Keratinocyte (primary cell): Measurements from ENCODE around the gene IL3. TPM values are rescaled to one million over a fixed set of nuclear protein-coding genes. Genes with fewer than 3 reads are reported as not detected.

Experiments used
- DNase-seq: peaks from one replicate; pipeline ENCODE4 v3.0.0-alpha.2; 2011; ENCODE audit warnings: low read depth, missing footprints, low spot score
- FAIRE-seq: peaks from 2 replicates; lab custom pipeline; 2011; peaks lifted over from hg19 to GRCh38; lab: Jason Lieb, UNC
- H2AFZ ChIP-seq: 2 replicates; pipeline ENCODE4 v1.6.0; 2012; ENCODE audit warnings: low read length, control low read depth, inconsistent platforms; ENCODE audit not compliant: control insufficient read depth
- H3K27ac ChIP-seq: 2 replicates; pipeline ENCODE4 v1.5.1; 2011; ENCODE audit warnings: low read length; ENCODE audit not compliant: control insufficient read depth, insufficient read depth
- H3K27me3 ChIP-seq: 3 replicates; pipeline ENCODE4 v1.6.0; 2011; ENCODE audit warnings: low read length; ENCODE audit not compliant: control insufficient read depth, insufficient read depth; ENCODE audit errors: extremely low read depth
- H3K36me3 ChIP-seq, 2 experiments: 2 replicates in 1 of 2; 3 replicates in 1 of 2; pipeline ENCODE4 v1.5.1; 2011; ENCODE audit warnings: low read length in 2 of 2, mild to moderate bottlenecking in 1 of 2; ENCODE audit not compliant: control insufficient read depth in 2 of 2, insufficient read depth in 2 of 2; ENCODE audit errors: extremely low read depth in 1 of 2
- H3K4me1 ChIP-seq: 3 replicates; pipeline ENCODE4 v1.5.1; 2011; ENCODE audit warnings: low read length; ENCODE audit not compliant: control insufficient read depth, insufficient read depth; ENCODE audit errors: extremely low read depth
- H3K4me2 ChIP-seq: 3 replicates; pipeline ENCODE4 v1.6.0; 2011; ENCODE audit warnings: low read depth, low read length; ENCODE audit not compliant: control insufficient read depth, insufficient read depth; ENCODE audit errors: extremely low read depth
- H3K4me3 ChIP-seq, 3 experiments: fragments of 200-600 bp in 1 of 3; sonication (generic) in 1 of 3; 2 replicates in 2 of 3; 3 replicates in 1 of 3; pipeline ENCODE4 v1.5.1; 2011 to 2016; ENCODE audit warnings: low read length in 3 of 3, mild to moderate bottlenecking in 3 of 3, control low read depth in 2 of 3, inconsistent platforms in 1 of 3, low read depth in 1 of 3, mixed read lengths in 1 of 3, mixed run types in 1 of 3, moderate library complexity in 1 of 3; ENCODE audit not compliant: control insufficient read depth in 2 of 3, insufficient read depth in 2 of 3; ENCODE audit errors: extremely low read depth in 1 of 3
- H3K79me2 ChIP-seq: 2 replicates; pipeline ENCODE4 v1.6.0; 2012; ENCODE audit warnings: low read length; ENCODE audit not compliant: control insufficient read depth, insufficient read depth
- H3K9ac ChIP-seq: 3 replicates; pipeline ENCODE4 v1.6.0; 2011; ENCODE audit warnings: low read length; ENCODE audit not compliant: control insufficient read depth, insufficient read depth; ENCODE audit errors: extremely low read depth
- H3K9me1 ChIP-seq: 3 replicates; pipeline ENCODE4 v1.6.0; 2011; ENCODE audit warnings: low read length; ENCODE audit not compliant: control insufficient read depth, insufficient read depth; ENCODE audit errors: extremely low read depth
- H3K9me3 ChIP-seq: 2 replicates; pipeline ENCODE4 v1.5.1; 2012; ENCODE audit warnings: low read depth, low read length; ENCODE audit not compliant: control insufficient read depth
- H4K20me1 ChIP-seq: 3 replicates; pipeline ENCODE4 v1.6.0; 2011; ENCODE audit warnings: low read length; ENCODE audit not compliant: control insufficient read depth, insufficient read depth; ENCODE audit errors: extremely low read depth
- EZH2 ChIP-seq: IDR thresholded peaks from one replicate; pipeline ENCODE4 v1.6.1; 2012; ENCODE audit warnings: inconsistent platforms, mild to moderate bottlenecking, low read length, moderate library complexity
- dilution Hi-C: fragments of 300-500 bp; cut with MboI; formaldehyde crosslinking; loops from one replicate; pipeline ENCODE4 v1.7.0; 2020; ENCODE audit warnings: low sequenced_read_pairs; ENCODE audit not compliant: extremely low pct_ligation_motif_present
- polyA plus RNA-seq, 5 experiments: library from polyadenylated mRNA; depleted of rRNA in 3 of 5; stranded (reverse) in 3 of 5; stranded (forward) in 1 of 5; unstranded in 1 of 5; fragments of >200 nt; gene quantifications; 1 replicate in 1 of 5; 2 replicates in 3 of 5; 3 replicates in 1 of 5; pipeline versions ENCODE4 v1.2.1 to v1.2.3, GENCODE V29; 2011 to 2012; ENCODE audit warnings: missing spikeins in 2 of 5, low read depth in 1 of 5, low replicate concordance in 1 of 5
- TF ChIP-seq, protein P1 (sequence below), 3 experiments: IDR thresholded peaks in 1 of 3; conservative IDR thresholded peaks in 1 of 3; optimal IDR thresholded peaks in 1 of 3; 2 replicates in 2 of 3; 3 replicates in 1 of 3; pipeline versions ENCODE3 to v1.5.1; 2011; ENCODE audit warnings: low read length in 3 of 3, mild to moderate bottlenecking in 3 of 3, moderate library complexity in 2 of 3, control low read depth in 1 of 3, inconsistent platforms in 1 of 3; ENCODE audit not compliant: insufficient read depth in 2 of 3; ENCODE audit errors: extremely low read depth in 1 of 3

Gene IL3
- polyA plus RNA-seq, 1 donor (not counting 4 experiments of a cell fraction or from before 2014, with no cell fraction given): not detected

GRCh38 chr5:132076202-132076830, 15.9 kb downstream of the IL3 start:
- H3K4me2 ChIP-seq: no peak overlapping the region
- H2AFZ ChIP-seq: no peak overlapping the region
- no peak overlapping the region for H3K4me3 ChIP-seq
- H3K9me3 ChIP-seq: no peaks in the 10 kb centered on the region
- peaks cover 0 to 2% of the 10 kb centered on the region in 2 experiments for H3K36me3 ChIP-seq
- dilution Hi-C loops: no loop called here
- H3K9me1 ChIP-seq: no peaks in the 10 kb centered on the region
- peaks cover 35% of the 10 kb centered on the region for H3K4me1 ChIP-seq
- FAIRE-seq: no peak
- peaks cover 10% of the 10 kb centered on the region for H3K27me3 ChIP-seq
- TF ChIP-seq, protein P1, sequence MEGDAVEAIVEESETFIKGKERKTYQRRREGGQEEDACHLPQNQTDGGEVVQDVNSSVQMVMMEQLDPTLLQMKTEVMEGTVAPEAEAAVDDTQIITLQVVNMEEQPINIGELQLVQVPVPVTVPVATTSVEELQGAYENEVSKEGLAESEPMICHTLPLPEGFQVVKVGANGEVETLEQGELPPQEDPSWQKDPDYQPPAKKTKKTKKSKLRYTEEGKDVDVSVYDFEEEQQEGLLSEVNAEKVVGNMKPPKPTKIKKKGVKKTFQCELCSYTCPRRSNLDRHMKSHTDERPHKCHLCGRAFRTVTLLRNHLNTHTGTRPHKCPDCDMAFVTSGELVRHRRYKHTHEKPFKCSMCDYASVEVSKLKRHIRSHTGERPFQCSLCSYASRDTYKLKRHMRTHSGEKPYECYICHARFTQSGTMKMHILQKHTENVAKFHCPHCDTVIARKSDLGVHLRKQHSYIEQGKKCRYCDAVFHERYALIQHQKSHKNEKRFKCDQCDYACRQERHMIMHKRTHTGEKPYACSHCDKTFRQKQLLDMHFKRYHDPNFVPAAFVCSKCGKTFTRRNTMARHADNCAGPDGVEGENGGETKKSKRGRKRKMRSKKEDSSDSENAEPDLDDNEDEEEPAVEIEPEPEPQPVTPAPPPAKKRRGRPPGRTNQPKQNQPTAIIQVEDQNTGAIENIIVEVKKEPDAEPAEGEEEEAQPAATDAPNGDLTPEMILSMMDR (optimal IDR thresholded peaks at IDR 0.05 in 1 of 3, IDR thresholded peaks at IDR 0.05 in 1 of 3, conservative IDR thresholded peaks at IDR 0.05 in 1 of 3; ENCODE audit: extremely low read depth in 1 of 3, insufficient read depth in 2 of 3, low read length in 3 of 3): no peak
- TF ChIP-seq EZH2: no peak
- H3K27ac ChIP-seq: no peak overlapping the region
- no peak overlapping the region for H3K9ac ChIP-seq
- H3K79me2 ChIP-seq: no peaks in the 10 kb centered on the region
- no peak for DNase-seq
- no peaks in the 10 kb centered on the region for H4K20me1 ChIP-seq

DNA sequence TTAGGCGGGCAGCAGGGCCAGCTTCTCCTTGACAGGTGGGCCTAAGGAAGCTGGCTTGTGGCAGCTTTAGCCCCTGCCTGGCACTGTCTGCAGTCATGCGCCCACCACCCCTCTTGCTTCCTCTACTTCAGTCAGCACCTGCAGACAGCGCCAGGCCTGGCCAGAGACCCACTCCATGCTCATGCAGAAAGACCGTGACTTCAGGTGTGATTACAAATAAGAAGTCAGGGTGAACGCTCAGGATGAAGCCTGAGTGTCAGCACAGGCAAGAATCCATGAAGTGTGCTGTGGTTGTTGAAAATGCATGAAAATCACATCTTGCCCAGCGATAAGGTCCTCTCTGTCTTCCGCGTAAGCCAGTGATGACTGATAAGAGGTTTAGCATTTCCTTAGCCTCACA, 16.5 kb downstream of the IL3 start:
- no peak overlapping the region for H3K27ac ChIP-seq
- no peaks in the 10 kb centered on the region for H3K9me1 ChIP-seq
- H3K79me2 ChIP-seq: no peaks in the 10 kb centered on the region
- FAIRE-seq (no peak), DNase-seq (no peak)
- peaks cover 35% of the 10 kb centered on the region for H3K4me1 ChIP-seq
- TF ChIP-seq, protein P1 (optimal IDR thresholded peaks at IDR 0.05 in 1 of 3, IDR thresholded peaks at IDR 0.05 in 1 of 3, conservative IDR thresholded peaks at IDR 0.05 in 1 of 3; ENCODE audit: extremely low read depth in 1 of 3, insufficient read depth in 2 of 3, low read length in 3 of 3): no peak
- TF ChIP-seq EZH2: no peak
- H3K9me3 ChIP-seq: no peaks in the 10 kb centered on the region
- no peak overlapping the region for H3K4me3 ChIP-seq
- dilution Hi-C loops: no loop called here
- H3K4me2 ChIP-seq: no peak overlapping the region
- H3K9ac ChIP-seq: no peak overlapping the region
- H3K27me3 ChIP-seq: peaks cover 6% of the 10 kb centered on the region
- no peak overlapping the region for H2AFZ ChIP-seq
- peaks cover 0 to 2% of the 10 kb centered on the region in 2 experiments for H3K36me3 ChIP-seq
- H4K20me1 ChIP-seq: no peaks in the 10 kb centered on the region
